ENCODE data around the gene BNIP5.

Gene BNIP5

GRCh38 chr6:36330366-36330765 lies 6.3 kb downstream of the BNIP5 start:
- H3K27me3 ChIP-seq (ENCODE audit: control insufficient read depth in 1 of 2, insufficient read depth in 2 of 2, low read length in 2 of 2), result peaks cover 0 to 16% of the 10 kb centered on the region in 2 donors
- no peak overlapping the region for H3K9ac ChIP-seq (ENCODE audit: low read length in 2 of 2)
- no peak overlapping the region for H3K27ac ChIP-seq (ENCODE audit: low read length)
- no peaks in the 10 kb centered on the region for H3K9me3 ChIP-seq (ENCODE audit: control insufficient read depth in 2 of 2, low read length in 2 of 2)
- no peak overlapping the region for H3K4me3 ChIP-seq (ENCODE audit: low read length in 2 of 2)
- H3K4me1 ChIP-seq (ENCODE audit: control insufficient read depth, insufficient read depth, low read length), result peaks cover 2% of the 10 kb centered on the region
- no peaks in the 10 kb centered on the region for H3K36me3 ChIP-seq (ENCODE audit: control insufficient read depth in 2 of 2, insufficient read depth in 2 of 2, low read length in 2 of 2)

- peaks cover 0 to 16% of the 10 kb centered on the region in 2 donors for H3K27me3 ChIP-seq (ENCODE audit: control insufficient read depth in 1 of 2, insufficient read depth in 2 of 2, low read length in 2 of 2)
Observed at GRCh38 chr6:36329798-36330291, 6.8 kb downstream of the BNIP5 start.

GRCh38 chr6:36328600-36328999 lies 8.1 kb downstream of the BNIP5 start:
- H3K27ac ChIP-seq (ENCODE audit: low read length), result no peak overlapping the region

More at GRCh38 chr6:36329798-36330291, 6.8 kb downstream of the BNIP5 start:
- no peaks in the 10 kb centered on the region for H3K9me3 ChIP-seq (ENCODE audit: control insufficient read depth in 2 of 2, low read length in 2 of 2)
- H3K4me1 ChIP-seq (ENCODE audit: control insufficient read depth, insufficient read depth, low read length), result peaks cover 2% of the 10 kb centered on the region
- no peak overlapping the region for H3K9ac ChIP-seq (ENCODE audit: low read length in 2 of 2)
- H3K4me3 ChIP-seq (ENCODE audit: low read length in 2 of 2), result no peak overlapping the region
- H3K27ac ChIP-seq (ENCODE audit: low read length), result no peak overlapping the region
- H3K36me3 ChIP-seq (ENCODE audit: control insufficient read depth in 2 of 2, insufficient read depth in 2 of 2, low read length in 2 of 2), result no peaks in the 10 kb centered on the region

GRCh38 chr6:36327919-36328236 lies 8.8 kb downstream of the BNIP5 start:
- no peaks in the 10 kb centered on the region for H3K4me1 ChIP-seq (ENCODE audit: control insufficient read depth, insufficient read depth, low read length)
- no peaks in the 10 kb centered on the region for H3K9me3 ChIP-seq (ENCODE audit: control insufficient read depth in 2 of 2, low read length in 2 of 2)
- H3K27me3 ChIP-seq (ENCODE audit: control insufficient read depth in 1 of 2, insufficient read depth in 2 of 2, low read length in 2 of 2), result peaks cover 0 to 14% of the 10 kb centered on the region in 2 donors
- no peak overlapping the region for H3K27ac ChIP-seq (ENCODE audit: low read length)
- no peak overlapping the region for H3K4me3 ChIP-seq (ENCODE audit: low read length in 2 of 2)
- H3K36me3 ChIP-seq (ENCODE audit: control insufficient read depth in 2 of 2, insufficient read depth in 2 of 2, low read length in 2 of 2), result no peaks in the 10 kb centered on the region
- no peak overlapping the region for H3K9ac ChIP-seq (ENCODE audit: low read length in 2 of 2)

More at GRCh38 chr6:36328600-36328999, 8.1 kb downstream of the BNIP5 start:
- peaks cover 0 to 14% of the 10 kb centered on the region in 2 donors for H3K27me3 ChIP-seq (ENCODE audit: control insufficient read depth in 1 of 2, insufficient read depth in 2 of 2, low read length in 2 of 2)
- no peak overlapping the region for H3K4me3 ChIP-seq (ENCODE audit: low read length in 2 of 2)
- peaks cover 2% of the 10 kb centered on the region for H3K4me1 ChIP-seq (ENCODE audit: control insufficient read depth, insufficient read depth, low read length)
- H3K9ac ChIP-seq (ENCODE audit: low read length in 2 of 2), result no peak overlapping the region
- H3K9me3 ChIP-seq (ENCODE audit: control insufficient read depth in 2 of 2, low read length in 2 of 2), result no peaks in the 10 kb centered on the region
- H3K36me3 ChIP-seq (ENCODE audit: control insufficient read depth in 2 of 2, insufficient read depth in 2 of 2, low read length in 2 of 2), result no peaks in the 10 kb centered on the region

- Histone ChIP-seq H3K9ac (ENCODE audit: low read length in 2 of 2) (no peak overlapping the region), H3K27me3 (ENCODE audit: control insufficient read depth in 1 of 2, insufficient read depth in 2 of 2, low read length in 2 of 2) (peaks cover 0 to 14% of the 10 kb centered on the region in 2 donors), H3K36me3 (ENCODE audit: control insufficient read depth in 2 of 2, insufficient read depth in 2 of 2, low read length in 2 of 2) (no peaks in the 10 kb centered on the region), H3K4me3 (ENCODE audit: low read length in 2 of 2) (no peak overlapping the region), H3K27ac (ENCODE audit: low read length) (no peak overlapping the region), H3K9me3 (ENCODE audit: control insufficient read depth in 2 of 2, low read length in 2 of 2) (no peaks in the 10 kb centered on the region), H3K4me1 (ENCODE audit: control insufficient read depth, insufficient read depth, low read length) (no peaks in the 10 kb centered on the region)
Observed at GRCh38 chr6:36327226-36327918, 9.3 kb downstream of the BNIP5 start.

- no peaks in the 10 kb centered on the region for H3K9me3 ChIP-seq (ENCODE audit: control insufficient read depth in 2 of 2, low read length in 2 of 2)
- H3K9ac ChIP-seq (ENCODE audit: low read length in 2 of 2), result no peak overlapping the region
- H3K27ac ChIP-seq (ENCODE audit: low read length), result no peak overlapping the region
- no peak overlapping the region for H3K4me3 ChIP-seq (ENCODE audit: low read length in 2 of 2)
- H3K4me1 ChIP-seq (ENCODE audit: control insufficient read depth, insufficient read depth, low read length), result no peaks in the 10 kb centered on the region
- H3K36me3 ChIP-seq (ENCODE audit: control insufficient read depth in 2 of 2, insufficient read depth in 2 of 2, low read length in 2 of 2), result no peaks in the 10 kb centered on the region
- peaks cover 0 to 11% of the 10 kb centered on the region in 2 donors for H3K27me3 ChIP-seq (ENCODE audit: control insufficient read depth in 1 of 2, insufficient read depth in 2 of 2, low read length in 2 of 2)
Observed at GRCh38 chr6:36326356-36326995, 10.2 kb downstream of the BNIP5 start.

- Histone ChIP-seq H3K4me3 (ENCODE audit: low read length in 2 of 2) (no peak overlapping the region), H3K9ac (ENCODE audit: low read length in 2 of 2) (no peak overlapping the region), H3K27me3 (ENCODE audit: control insufficient read depth in 1 of 2, insufficient read depth in 2 of 2, low read length in 2 of 2) (peaks cover 0 to 8% of the 10 kb centered on the region in 2 donors), H3K4me1 (ENCODE audit: control insufficient read depth, insufficient read depth, low read length) (no peaks in the 10 kb centered on the region), H3K9me3 (ENCODE audit: control insufficient read depth in 2 of 2, low read length in 2 of 2) (no peaks in the 10 kb centered on the region), H3K27ac (ENCODE audit: low read length) (no peak overlapping the region), H3K36me3 (ENCODE audit: control insufficient read depth in 2 of 2, insufficient read depth in 2 of 2, low read length in 2 of 2) (no peaks in the 10 kb centered on the region)
Observed at GRCh38 chr6:36324715-36325114, 12.0 kb downstream of the BNIP5 start.

GRCh38 chr6:36324191-36324590 lies 12.5 kb downstream of the BNIP5 start:
- Histone ChIP-seq H3K9ac (ENCODE audit: low read length in 2 of 2) (no peak overlapping the region), H3K27me3 (ENCODE audit: control insufficient read depth in 1 of 2, insufficient read depth in 2 of 2, low read length in 2 of 2) (peaks cover 0 to 8% of the 10 kb centered on the region in 2 donors), H3K4me1 (ENCODE audit: control insufficient read depth, insufficient read depth, low read length) (no peaks in the 10 kb centered on the region), H3K9me3 (ENCODE audit: control insufficient read depth in 2 of 2, low read length in 2 of 2) (no peaks in the 10 kb centered on the region), H3K4me3 (ENCODE audit: low read length in 2 of 2) (no peak overlapping the region), H3K36me3 (ENCODE audit: control insufficient read depth in 2 of 2, insufficient read depth in 2 of 2, low read length in 2 of 2) (no peaks in the 10 kb centered on the region), H3K27ac (ENCODE audit: low read length) (no peak overlapping the region)

GRCh38 chr6:36323062-36323461 lies 13.6 kb downstream of the BNIP5 start:
- H3K9me3 ChIP-seq (ENCODE audit: control insufficient read depth in 2 of 2, low read length in 2 of 2), result no peaks in the 10 kb centered on the region
- no peaks in the 10 kb centered on the region for H3K4me1 ChIP-seq (ENCODE audit: control insufficient read depth, insufficient read depth, low read length)
- H3K36me3 ChIP-seq (ENCODE audit: control insufficient read depth in 2 of 2, insufficient read depth in 2 of 2, low read length in 2 of 2), result no peaks in the 10 kb centered on the region
- no peak overlapping the region for H3K4me3 ChIP-seq (ENCODE audit: low read length in 2 of 2)
- no peak overlapping the region for H3K27ac ChIP-seq (ENCODE audit: low read length)
- no peak overlapping the region for H3K9ac ChIP-seq (ENCODE audit: low read length in 2 of 2)
- H3K27me3 ChIP-seq (ENCODE audit: control insufficient read depth in 1 of 2, insufficient read depth in 2 of 2, low read length in 2 of 2), result peaks cover 0 to 8% of the 10 kb centered on the region in 2 donors

- Histone ChIP-seq H3K27me3 (ENCODE audit: control insufficient read depth in 1 of 2, insufficient read depth in 2 of 2, low read length in 2 of 2) (peaks cover 0 to 8% of the 10 kb centered on the region in 2 donors), H3K9ac (ENCODE audit: low read length in 2 of 2) (no peak overlapping the region), H3K36me3 (ENCODE audit: control insufficient read depth in 2 of 2, insufficient read depth in 2 of 2, low read length in 2 of 2) (no peaks in the 10 kb centered on the region), H3K4me1 (ENCODE audit: control insufficient read depth, insufficient read depth, low read length) (no peaks in the 10 kb centered on the region), H3K27ac (ENCODE audit: low read length) (no peak overlapping the region), H3K9me3 (ENCODE audit: control insufficient read depth in 2 of 2, low read length in 2 of 2) (no peaks in the 10 kb centered on the region), H3K4me3 (ENCODE audit: low read length in 2 of 2) (no peak overlapping the region)
Observed at GRCh38 chr6:36322591-36322990, 14.1 kb downstream of the BNIP5 start.

GRCh38 chr6:36320475-36320874 lies 16.2 kb downstream of the BNIP5 start:
- Histone ChIP-seq H3K9ac (ENCODE audit: low read length in 2 of 2) (no peak overlapping the region), H3K36me3 (ENCODE audit: control insufficient read depth in 2 of 2, insufficient read depth in 2 of 2, low read length in 2 of 2) (no peaks in the 10 kb centered on the region), H3K27me3 (ENCODE audit: control insufficient read depth in 1 of 2, insufficient read depth in 2 of 2, low read length in 2 of 2) (peaks cover 0 to 5% of the 10 kb centered on the region in 2 donors), H3K4me3 (ENCODE audit: low read length in 2 of 2) (no peak overlapping the region), H3K9me3 (ENCODE audit: control insufficient read depth in 2 of 2, low read length in 2 of 2) (no peaks in the 10 kb centered on the region), H3K27ac (ENCODE audit: low read length) (no peak overlapping the region), H3K4me1 (ENCODE audit: control insufficient read depth, insufficient read depth, low read length) (no peaks in the 10 kb centered on the region)

All from stomach smooth muscle (tissue), 2 donors.